Activated gamma-delta T cell treated with anti-CD3 and anti-CD28 coated beads, Interleukin-2, amount 50 U/mL, for 16 hours (primary cell): Measurements from ENCODE around the gene FAM83D.

ENCODE experiments used
- DNase-seq: peaks from one replicate; pipeline ENCODE4 v3.0.0-alpha.2; 2020; ENCODE audit warnings: low read depth

FAM83D gene, protein sequence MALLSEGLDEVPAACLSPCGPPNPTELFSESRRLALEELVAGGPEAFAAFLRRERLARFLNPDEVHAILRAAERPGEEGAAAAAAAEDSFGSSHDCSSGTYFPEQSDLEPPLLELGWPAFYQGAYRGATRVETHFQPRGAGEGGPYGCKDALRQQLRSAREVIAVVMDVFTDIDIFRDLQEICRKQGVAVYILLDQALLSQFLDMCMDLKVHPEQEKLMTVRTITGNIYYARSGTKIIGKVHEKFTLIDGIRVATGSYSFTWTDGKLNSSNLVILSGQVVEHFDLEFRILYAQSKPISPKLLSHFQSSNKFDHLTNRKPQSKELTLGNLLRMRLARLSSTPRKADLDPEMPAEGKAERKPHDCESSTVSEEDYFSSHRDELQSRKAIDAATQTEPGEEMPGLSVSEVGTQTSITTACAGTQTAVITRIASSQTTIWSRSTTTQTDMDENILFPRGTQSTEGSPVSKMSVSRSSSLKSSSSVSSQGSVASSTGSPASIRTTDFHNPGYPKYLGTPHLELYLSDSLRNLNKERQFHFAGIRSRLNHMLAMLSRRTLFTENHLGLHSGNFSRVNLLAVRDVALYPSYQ

DNA sequence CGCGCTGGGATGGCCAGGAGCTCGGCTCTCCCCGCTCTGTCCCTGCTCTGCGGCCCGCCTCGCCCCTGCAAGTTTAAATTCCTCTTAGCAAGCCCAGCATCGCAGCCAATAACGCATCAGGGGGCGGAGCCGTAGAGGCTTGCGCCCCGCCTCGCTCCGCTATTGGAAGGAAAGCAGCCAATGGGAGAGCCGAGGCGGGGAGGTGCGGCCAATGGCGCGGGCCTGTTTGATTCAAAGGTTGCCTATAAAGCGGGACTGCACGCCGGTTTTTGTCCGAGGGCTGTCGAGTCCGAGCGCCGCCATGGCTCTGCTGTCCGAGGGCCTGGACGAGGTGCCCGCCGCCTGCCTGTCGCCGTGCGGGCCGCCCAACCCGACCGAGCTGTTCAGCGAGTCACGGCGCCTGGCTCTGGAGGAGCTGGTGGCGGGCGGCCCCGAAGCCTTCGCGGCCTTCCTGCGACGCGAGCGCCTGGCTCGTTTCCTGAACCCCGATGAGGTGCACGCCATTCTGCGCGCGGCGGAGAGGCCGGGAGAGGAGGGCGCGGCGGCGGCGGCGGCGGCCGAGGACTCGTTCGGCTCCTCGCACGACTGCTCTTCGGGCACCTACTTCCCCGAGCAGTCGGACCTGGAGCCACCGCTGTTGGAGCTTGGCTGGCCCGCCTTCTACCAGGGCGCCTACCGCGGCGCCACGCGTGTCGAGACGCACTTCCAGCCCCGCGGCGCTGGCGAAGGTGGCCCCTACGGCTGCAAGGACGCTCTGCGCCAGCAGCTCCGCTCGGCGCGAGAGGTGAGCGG is at the start of gene FAM83D:
FAM83D (plus strand) TSS at position 276 of the 792 bp plus-strand sequence; CDS start at position 302, 26 bp downstream.
- peak; percentile 87 for DNase-seq

DNA sequence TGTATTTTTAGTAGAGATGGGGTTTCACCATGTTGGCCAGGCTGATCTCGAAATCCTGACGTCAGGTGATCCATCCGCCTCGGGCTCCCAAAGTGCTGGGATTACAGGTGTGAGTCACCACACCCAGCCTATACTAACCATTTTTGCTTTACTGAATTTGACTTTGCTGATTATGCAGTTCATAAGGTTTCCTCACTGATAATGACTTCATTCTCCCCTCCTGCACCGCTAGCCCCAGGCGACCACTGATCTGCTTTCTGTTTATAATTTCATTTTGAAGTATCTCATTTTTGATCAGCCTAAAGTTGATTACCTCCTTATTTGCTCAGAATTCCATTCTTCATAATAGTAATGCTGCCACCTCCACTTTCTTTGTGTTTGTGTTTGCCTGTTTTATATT is 48.7 kb upstream of the FAM83D start:
- DNase-seq, result no peak

DNA sequence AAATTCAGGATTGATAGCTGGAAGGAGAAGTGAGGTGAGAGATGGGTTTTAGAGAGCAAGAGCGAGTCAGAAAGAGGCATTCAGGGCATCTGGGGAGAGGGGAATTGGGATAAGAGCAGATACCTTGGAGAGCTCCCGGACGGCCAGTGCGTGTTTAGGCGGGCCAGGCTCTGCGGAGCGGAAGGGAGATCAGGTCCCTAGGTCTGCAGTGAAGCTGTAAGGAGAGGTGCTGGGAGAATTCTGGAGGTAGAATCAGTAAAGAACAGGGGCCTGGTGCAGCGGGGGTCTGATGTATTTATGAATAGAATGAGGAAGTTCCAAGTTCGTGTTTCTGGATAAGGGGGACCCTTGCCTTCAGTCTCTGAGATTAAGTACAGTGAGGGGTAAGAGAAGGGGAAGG is 47.4 kb upstream of the FAM83D start:
- DNase-seq, result no peak

DNA sequence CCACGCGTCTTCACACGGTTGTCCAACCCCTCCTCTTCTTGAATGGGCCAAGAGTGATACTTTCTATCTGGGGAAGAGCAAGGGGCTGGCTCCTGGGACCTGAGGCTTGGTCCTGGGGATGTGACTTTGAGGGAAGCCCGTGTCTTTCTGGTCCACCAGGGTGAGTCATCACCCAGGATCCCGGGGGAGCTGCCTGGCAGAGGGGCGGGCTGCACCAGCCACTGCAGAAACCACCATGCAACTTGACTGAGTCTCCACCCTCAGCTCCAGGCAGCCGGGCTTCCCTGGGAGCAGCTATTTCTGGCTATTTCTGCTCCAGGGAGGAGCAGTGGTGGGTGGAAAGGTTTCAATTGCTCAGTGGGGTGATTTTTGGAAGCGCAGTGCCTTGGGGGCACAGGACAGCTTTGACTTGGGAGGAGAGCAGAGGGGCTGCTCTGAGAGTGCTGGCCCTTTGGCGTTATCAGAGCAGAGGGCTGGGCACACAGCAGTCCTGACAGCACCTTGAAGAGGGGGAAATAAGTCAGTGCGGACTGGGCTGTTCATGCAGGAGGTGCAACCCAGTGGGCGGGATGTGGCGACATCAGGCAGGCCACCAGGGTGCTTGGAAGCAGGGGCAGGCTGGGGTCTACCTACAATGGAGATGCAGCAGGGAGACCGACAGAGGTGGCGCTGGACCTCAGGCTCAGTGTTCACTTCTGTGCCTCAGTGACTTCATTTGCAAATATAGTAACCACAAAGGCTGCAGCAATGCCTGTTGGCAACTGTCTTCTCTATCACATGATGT is 45.1 kb upstream of the FAM83D start:
- no peak for DNase-seq

DNA sequence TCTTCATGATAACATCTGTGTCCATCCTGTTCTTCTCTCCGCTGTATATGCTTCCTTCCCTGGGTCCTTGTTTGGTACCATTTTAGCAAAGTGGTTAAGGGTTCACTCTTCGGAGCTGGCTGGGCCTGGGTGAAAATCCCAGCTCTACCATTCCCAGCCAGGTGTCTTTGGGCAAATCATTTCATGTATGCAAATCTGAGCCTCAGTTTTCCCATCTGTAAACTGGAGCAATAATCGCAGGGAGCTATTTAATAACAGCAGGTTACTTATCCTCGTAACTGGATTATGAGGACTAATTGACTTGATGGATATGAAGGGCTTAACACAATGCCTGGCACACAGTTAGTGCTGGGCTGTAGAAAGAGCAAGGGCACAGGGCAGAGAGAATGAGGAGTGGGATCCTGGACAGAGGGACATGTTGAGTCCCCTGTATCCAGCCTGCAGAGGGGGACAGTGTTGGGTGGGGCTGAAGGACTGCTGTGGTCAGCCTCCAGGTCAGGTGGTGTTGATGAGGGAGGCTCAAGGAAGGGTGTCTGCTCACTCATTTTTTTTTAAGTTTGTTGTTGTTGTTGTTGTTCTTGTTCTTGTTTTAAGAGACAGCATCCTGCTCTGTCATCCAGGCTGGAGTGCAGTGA is 44.3 kb upstream of the FAM83D start:
- DNase-seq, result no peak

DNA sequence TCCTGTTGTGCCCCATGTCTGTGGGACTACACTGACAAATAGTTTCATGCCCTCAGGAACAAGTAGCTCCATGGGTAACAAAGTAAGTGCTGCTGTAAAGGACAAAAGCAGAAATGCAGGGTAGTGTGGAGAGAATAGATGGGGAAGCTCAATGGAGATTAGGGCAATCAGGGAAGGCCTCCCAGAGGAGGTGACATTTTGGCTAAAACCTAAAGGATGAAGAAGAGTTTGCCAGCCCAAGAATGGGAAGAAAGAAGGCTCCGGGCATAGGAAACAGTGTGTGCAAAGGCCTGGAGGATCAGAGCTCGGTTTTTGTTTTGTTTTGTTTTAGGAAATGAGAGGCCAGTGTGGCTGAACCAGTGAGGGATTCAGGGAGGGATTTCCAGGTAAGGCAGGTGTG is 43.6 kb upstream of the FAM83D start:
- no peak for DNase-seq

DNA sequence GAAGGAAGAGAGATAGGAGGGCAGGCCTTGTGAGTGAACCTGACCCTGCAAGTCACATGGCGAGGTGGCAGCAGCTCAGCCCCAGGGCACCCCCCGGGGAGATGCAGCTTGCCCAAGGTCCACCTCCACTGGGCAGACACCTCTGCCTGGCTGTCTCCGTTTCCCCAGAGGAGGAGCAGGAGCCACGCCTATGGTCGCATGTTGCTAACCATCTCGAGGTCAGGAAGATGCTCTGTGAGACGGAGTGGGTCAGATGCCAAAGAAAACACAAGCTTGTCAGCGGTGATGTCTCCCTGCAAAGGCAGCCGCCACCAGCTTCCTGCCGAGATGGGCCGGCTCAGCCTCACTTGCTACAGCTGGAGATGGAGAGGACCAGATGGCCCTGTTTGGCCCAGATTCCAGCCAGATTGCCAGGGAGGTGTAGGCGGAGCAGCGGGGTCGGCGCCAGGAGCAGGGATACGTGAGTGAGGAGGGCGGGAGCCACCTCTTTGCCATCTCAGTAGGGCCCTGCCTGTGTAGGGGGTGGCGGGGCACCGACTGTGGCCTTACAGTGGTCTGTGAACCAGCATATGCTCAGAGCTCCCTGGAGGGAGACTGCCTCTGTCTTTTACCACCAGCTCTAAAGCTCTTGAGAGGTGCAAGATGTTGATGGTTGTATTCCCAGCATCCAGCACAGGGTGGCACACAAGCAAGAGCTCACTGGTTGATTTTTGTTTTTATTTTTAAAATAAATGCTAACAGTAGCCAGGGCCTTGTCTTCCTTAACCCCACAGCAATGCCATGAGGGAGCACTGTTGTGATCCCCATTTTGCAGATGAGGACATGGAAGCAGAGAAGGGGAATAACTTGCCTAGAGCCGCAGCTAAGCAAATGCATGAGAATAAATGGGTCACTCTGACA is 42.9 kb upstream of the FAM83D start:
- DNase-seq, result no peak

DNA sequence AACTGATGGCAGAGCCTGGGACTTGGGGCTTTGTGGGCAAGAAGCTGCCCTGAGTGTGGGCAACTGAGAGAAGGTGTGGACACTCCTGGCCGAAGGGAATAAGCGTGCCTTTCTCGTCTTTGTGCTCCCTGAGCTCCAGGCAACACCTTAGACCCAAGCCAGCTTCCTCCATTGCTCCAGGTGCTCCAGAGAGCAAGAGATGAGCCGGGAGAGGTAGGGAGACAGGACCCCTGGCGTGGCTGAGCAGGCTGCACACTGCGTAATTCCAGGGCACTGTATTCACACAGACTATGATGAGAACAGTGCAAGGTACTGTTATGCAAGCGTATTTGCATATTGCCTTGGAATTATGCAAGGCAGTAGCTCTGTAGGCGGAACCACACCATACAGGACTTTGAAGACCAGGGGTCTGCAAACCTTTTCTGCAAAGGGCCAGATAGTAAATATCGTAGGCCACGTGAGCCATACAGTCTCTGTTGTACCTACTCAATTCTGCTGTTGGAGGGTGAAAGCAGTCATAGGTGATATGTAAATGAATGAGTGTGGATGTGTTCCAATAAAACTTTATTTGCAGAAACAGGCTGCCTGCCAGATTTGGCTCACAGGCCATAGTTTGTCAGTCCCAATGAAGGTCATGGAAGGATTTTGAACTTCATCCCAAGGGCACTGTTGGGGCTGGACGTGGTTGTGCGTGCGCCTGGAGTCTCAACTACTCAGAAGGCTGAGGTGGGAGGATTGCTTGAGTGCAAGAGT is 42.1 kb upstream of the FAM83D start:
- DNase-seq, result no peak

DNA sequence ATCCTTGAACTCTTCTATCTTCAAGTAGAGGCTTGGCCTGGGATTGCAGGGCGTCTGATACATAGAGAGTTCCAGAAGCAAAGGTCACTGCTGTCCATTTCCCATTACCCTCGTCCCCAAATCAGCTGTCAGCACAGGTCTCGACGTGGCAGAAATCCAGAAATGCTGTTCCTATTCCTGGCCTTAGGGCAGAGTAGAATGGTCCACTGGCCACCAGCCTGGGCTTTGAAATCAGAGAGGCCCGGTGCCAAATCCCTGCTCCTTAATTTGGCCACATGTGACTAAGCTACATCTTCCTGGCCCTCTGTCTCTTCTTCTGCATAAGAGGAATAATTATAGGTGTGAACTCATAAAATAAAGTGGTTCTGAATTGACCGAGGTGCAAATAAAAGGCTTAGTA is 40.9 kb upstream of the FAM83D start:
- no peak for DNase-seq

DNA sequence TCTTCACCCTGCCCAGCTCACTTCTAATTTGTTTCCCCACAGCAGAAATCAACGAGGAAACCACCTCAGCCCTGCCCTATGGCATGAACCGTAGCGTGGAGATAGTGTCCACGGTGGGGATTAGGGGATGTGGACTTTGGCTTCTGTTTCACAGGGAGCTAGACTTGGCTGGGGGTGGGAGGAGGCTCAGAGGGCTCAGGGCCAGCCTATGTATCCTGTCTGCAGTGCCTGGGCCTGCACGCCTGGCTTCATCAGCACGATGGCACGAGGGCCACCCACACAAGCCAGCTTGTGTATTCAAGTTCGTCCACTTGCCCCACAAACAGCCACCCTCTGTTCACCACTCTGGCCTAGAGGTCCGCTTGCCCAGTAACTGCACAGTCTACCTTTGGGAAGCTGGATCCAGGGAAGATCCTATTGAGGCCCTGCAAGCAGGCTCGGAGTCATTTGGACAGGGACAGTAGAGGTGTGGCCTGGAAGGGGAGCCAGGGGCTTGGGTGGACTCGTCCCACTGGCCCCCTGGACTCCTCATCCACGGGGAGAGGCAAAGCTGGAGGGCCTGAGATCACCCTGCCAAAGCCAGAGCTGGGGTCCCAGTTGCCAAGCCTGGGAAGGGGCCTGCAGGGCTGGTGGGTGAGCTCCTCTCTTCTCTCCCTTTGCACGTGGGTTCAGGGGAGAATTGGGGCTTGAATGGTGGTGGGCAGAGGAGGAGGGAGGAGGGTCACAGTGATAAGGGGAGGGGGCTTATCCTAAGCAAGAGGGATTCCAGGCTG is 38.0 kb upstream of the FAM83D start:
- DNase-seq, result no peak

DNA sequence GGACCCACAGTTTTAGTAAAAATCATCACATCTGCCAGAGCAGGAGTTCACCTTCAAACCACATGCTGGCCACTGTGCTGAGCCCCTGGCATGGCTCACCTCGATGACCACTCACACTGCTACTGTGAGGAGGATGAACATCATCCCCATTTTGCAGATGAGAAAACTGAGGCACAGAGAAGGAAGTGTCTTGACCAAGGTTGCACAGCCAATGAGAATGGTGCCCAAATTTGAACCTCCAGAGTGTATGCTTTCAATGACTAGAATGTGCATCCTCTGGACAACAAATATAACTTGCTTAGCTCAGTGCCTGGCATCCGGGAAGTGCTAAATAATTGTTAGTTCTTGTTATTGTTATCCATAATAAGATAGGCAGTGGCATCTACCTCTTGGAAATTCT is 37.2 kb upstream of the FAM83D start:
- DNase-seq, result no peak

DNA sequence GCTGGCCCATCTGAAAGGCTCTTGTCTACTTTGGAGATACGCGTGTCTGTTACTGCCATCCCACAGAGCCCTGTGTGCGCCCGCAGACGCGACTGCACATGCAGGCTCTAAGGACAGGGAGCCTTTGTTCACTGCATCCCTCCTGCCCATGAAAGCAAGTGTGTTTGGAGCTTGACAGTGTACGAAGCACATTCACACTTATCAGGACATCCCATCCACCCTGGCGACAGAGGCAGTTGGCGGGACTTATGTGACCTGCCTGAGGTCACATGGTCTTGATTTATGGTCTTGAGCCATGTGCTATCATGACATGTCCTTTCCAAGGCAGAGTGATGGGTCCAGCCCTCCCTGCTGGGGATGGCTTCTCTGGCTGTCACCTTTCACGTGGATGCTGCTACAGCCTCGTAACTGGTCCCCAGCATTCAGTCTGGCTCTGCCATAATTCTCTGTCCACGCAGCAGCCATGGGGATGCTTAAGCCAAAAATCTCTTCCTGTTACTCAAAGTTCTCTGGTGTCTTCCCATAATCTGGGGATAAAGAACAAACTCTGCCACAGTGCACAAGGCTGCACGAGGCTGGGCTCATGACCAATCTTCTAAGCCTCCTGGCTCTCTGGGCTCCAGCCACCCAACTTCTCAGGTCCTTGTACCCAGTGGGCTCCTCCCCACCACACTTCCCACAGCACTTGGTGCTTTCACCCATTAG is 36.3 kb upstream of the FAM83D start:
- DNase-seq, result no peak

DNA sequence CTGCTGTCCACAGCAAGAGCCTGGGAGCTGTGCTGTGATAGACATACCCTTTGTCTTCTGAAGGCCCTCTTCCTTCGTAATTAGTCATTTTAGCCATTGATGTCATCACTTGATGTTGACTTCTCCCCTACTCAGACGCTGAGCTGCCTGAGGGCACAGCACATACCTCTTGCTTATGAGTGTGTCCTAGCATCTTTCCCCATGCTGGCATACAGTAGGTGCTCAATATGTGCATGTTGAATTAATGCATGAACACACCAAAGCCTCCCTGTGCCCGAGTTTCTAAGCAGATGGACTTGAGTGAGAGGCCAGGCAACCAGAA is 35.8 kb upstream of the FAM83D start:
- no peak for DNase-seq

DNA sequence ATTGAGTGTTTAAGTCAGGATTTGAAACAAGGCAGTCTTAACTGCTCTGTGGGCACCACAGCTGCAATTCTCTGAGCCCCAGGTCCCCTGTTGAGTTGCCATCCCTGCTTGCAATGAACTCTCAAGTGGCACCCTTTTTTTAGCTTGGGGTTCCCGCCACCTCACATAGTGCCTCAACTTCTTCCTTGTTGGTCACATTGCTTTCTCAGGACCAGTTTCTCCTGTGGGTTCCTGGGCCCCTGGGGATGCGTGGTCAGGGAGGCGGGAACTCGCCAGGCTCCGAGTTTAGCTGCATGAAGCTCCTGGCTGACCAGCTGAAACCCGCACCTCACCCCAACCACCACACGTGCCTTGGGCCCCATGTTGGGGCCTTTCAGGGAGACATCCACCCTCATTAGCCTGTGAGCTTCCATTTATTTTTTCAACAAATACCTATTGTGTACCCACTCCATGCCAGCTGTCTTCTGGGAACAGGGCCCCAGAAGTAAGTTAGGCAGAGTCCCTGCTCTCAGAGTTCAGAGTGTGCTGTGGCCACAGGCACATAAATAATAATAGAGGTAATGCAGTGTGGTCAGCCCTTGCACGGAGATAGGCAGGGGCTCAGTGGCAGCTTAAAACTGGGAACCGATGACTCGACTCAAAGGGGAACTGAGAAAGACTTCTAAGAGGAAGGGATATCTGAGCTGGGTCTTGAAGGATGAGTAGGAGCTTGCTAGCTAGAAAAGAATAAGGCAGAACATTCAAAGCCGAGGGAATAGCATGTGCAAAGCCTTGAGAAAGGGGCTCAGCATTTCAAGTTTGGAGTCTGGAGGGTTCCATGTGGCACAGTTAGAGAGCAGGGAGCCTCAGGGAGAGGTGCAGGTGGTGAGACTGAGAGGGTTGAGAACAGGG is 33.9 kb upstream of the FAM83D start:
- no peak for DNase-seq

DNA sequence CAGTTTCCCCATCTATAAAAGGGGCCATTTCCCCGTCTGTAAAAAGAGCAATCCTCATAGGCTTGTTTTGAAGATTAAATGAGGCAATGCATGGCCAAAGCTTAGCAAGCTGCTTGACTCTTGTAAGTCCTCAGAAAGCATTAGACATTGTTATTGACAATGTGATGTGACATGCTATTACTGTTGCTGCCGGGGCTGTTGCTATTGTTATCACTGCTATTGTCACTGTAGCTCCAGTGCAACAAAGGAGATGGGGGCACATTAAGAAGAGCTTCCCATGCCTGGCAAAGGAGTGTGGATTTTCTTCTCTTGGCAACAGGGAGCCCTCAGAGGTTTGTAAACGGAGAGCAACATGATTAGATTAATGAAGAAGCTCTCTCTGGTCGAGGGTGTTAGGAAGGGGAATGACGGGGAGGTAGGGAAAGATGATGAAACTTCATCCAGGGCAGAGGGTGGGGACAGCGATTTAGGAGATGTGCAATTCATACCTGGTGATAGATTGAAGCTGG is 33.1 kb upstream of the FAM83D start:
- DNase-seq, result no peak

DNA sequence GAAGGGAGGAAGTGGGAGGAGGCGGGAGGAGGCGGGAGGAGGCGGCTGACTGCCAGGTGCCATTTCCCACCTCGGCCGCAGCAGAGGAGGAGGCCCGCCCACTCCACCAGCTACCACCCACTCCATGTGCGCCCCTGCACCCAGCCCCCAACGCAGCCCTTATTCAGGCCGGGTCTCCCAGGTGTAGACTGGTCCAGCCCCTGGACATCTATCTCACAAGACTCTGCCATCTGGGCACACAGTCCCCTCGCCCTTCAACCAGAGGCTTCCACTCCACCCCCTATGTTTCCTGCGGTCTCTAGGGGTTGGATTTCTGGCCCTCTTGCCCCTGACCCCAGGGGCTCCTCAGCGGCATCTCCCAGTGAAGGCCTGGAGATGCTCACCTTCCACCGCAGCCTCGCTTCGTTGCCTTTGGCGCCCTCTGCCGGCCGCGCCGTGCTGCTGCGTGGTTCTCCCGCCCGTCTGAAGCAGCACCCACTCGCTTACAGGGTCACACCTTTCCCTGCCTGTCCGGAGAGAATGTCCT is 32.6 kb upstream of the FAM83D start:
- DNase-seq, result peak; percentile 76
